Hindlimb muscle (tissue), 1 donor: ENCODE results near the gene PAFAH2. TPM values are rescaled to one million over a fixed set of nuclear protein-coding genes. Genes with fewer than 3 reads are reported as not detected.
"Not testable (repeated sequence)": the region's sequence is repeated elsewhere in the genome, so short reads cannot be mapped to it uniquely, and the experiment has no call there.

Experiments
- DNase-seq: peaks from one replicate; pipeline ENCODE4 v3.0.0-alpha.2; 2013
- polyA plus RNA-seq: library from polyadenylated mRNA; unstranded; fragments of 120-200 nt; gene quantifications from one replicate; pipeline ENCODE4 v1.2.1, GENCODE V29; 2013; ENCODE audit not compliant: insufficient read length

The PAFAH2 gene
- polyA plus RNA-seq, 1 donor = 87.9 TPM

DNA sequence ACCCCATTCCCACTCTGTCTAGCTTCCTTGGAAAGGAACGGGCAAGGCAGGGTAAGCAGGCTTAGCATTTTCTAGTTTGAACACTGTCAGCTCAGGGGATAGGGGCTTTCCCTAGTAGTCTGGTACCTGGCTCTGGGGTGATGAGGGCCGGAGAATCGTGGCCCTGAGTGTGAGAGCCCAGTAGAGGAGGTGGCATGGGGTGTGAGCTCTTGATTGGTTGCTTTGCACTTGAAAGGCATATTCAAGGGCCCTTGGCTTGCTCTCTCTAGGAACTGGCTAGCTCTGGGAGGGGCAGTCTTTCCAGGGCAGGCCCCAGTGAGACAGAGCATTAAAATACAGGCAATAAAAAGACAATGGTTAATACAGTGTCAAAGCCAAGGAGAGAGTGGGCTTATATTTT is 13.0 kb upstream of the PAFAH2 start:
- DNase-seq = no peak

DNA sequence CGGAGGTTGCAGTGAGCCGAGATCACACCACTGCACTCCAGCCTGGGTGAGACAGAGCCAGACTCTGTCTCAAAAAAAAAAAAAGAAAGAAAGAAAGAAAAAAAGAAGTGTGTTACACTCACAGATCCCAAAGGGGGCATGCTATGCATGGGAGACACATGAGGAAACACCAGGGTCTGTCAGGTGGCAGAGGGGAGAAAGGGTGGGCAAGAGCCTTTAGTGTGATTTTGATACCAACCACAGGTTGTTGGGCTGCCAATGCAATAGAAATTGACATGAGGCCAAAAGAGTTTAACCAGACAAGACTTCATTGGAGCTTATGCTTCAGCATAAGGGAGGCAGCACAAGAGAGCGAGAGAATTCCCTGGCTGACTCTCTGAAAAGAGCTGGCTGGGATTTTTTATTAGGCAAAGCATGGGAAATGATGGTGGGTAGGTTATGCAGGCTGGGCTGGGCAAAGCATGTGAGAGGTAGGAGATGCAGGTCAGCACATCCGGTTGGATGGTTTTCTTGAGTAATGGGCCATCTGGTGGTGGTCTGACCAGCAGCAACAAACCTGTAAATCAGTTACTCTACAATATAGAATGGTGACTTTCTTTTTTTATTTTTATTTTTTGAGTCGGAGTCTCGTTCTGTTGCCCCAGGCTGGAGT is 12.1 kb upstream of the PAFAH2 start:
- no peak for DNase-seq

GRCh38 chr1:26006710-26007109 is 8.8 kb upstream of the PAFAH2 start:
- no peak for DNase-seq

GRCh38 chr1:26005434-26006105 is 7.7 kb upstream of the PAFAH2 start:
- DNase-seq = peak; percentile 63

GRCh38 chr1:26003756-26004155 is 5.9 kb upstream of the PAFAH2 start:
- no peak for DNase-seq

- DNase-seq = no peak
These were observed 5.4 kb upstream of the PAFAH2 start for GRCh38 chr1:26003262-26003661.

GRCh38 chr1:25999041-25999800 is 1.4 kb upstream of the PAFAH2 start:
- no peak for DNase-seq

DNA sequence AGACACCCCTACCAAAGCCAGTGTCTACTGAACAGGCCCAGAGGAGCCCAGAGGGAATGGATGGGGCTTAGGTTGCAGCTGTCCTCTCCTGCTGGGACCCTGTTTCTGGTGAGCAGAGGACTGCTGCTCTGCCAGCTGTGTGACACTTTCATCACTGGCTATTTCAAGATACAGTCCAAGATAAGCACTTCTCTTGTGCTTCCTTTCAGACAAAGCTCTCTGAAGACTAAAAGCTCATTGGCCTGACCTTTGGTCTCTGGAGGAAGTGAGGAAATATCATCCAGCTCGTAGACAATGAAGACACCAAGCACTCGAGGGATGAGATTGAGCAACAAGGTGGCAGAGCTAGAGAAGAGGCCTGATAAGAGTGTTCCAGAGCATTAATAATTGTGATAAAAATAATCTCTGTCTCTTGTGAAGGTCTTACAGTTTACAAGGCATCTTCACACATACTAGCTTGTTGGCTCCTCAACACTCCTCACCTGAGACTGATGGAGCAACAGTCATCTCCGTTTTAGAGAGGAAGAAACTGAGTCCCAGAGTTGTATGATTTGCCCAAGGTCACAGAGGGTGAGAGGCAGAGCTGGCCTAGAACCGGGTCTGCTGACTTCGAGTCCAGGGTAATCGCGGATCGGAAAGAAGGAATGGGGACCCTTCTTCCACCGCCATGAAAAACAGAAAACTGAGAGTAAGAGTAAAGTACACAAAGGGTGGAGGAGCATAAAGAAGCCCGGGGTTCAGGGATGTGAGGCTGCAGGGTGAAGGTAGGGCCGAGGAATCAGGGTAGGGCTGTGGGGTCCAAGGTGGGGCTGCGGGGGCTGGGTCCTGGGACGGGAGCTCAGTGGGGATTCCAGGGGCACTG is 666 bp downstream of the PAFAH2 start:
- peak; percentile 42 for DNase-seq

DNA sequence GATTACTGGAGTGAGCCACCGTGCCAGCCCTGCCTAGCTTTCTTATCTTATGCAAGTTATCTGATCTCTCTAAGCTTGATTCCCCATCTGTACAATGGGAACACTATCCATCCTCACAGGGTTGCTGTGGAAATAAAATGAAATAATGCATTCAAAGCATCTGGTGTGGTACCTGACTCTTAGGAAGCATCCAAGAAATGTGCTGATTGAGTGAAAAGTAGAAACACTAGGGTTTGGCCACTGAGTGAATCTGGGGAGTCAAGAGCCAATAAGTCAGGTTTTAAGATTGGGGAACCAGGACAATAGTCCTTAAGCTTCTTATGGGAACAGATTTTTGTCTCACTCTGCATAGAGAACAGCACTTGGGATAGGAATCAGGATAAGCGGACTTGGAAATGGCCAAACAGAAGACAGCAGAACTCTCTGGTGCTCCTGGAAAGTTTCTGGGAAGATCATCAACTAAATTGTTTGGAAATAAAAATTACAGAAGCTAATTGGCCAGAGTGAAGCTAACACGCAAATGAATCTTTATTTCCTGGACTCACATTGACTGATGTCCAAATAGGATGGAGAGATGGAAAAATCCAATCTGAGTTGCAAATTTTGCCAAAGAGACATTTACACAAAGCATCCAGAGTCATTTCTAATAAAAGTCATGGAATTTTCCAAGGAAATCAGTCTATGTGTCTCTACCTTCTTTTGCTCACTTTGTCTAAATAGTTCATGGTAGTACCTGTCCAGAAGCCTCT is 3.3 kb downstream of the PAFAH2 start:
- DNase-seq = peak; percentile 65

GRCh38 chr1:25993197-25993951 is 4.5 kb downstream of the PAFAH2 start:
- DNase-seq = no peak

DNA sequence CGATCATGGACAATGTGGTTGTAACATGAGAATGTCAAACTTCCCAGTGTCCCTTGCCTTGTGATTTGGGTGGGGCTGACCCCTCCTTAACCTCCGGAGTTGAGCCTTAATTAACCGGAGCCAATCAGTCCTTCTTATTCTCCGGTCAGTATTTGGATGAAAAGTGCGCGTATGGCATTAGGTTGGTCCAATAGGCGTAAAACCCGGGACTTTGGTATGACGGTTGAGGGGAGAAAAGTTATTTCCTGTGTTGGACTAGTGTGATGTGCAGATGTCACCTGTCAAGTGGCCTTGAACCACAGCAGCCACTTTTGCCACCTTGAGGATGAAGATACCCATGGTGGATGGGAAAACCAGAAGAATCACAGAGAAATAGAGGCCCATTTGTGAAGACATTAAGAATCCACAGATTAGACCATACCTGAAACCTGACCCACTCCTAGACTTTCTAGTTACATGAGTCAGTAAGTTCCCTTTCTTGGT is 5.1 kb downstream of the PAFAH2 start:
- DNase-seq = no peak

- DNase-seq = no peak
These were observed 5.8 kb downstream of the PAFAH2 start for GRCh38 chr1:25991937-25992688.

DNA sequence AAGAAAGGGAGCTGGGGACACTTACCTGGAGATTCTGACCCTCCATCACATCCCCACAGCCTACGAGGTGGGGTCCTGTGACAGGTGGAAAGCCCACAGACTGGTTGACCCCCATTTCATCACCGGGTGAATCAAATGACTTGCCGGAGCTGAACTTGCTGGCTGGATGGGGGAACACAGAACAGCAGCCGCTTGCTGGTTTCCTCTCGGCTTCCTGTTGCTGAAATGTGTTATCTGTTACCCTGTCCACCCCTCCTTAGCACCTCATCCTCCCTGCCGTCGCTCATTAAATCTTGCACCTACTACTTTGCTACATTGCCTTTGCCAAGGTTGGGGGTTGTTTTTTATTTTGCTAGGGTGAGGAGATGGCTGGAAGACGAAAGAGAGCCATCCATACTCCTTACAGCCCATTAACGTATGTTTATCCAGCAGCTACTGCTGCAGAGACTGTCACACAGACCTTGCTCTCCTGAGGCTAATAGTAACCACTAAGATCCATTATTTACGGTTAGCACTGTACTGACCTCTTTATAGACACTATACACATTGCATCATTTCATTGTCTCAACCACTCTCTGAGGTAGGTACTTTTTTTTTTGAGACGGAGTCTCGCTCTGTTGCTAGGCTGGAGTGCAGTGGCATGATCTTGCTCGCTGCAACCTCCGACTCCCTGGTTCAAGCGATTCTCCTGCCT is 7.0 kb downstream of the PAFAH2 start:
- no peak for DNase-seq

DNA sequence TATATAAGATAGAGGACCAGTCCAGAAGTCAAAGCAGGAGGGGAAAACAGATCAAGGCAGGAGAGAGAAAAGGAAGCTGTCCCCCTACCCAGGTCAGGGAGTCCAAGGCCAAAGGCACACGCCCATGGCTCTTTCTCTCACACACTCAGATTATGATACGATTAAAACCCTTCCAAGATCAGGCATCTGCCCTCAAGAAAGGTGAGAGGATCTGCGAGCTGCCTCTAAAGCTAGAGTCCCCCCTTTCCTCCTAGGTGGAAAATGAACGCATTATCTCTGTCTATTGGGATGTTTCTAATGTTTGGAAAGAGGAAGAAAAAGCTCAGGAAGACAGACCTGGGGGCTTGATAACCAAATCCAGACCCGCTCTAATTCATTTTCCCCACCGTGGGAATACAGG is 7.6 kb downstream of the PAFAH2 start:
- no peak for DNase-seq

GRCh38 chr1:25989440-25990234 is 8.2 kb downstream of the PAFAH2 start:
- DNase-seq = no peak

DNA sequence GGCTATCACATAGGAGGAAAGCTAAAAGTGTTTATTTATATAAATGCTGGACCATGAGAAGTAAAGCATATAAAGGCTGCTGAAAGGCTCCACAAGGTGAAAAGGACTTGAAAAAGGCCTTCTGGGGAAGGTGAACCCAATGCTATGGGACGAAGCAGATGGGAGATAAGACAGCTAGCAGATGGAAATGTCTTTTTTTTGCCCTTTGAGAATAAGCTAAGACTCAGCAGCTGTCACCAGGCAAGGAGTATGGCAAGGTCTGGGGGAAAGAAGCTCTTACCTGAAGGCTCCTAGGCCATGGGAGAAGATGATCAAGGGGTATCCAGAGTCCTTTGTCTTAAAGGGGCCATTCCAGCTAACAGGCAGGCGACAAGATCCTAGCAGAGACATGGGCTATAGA is 9.9 kb downstream of the PAFAH2 start:
- DNase-seq = no peak

DNA sequence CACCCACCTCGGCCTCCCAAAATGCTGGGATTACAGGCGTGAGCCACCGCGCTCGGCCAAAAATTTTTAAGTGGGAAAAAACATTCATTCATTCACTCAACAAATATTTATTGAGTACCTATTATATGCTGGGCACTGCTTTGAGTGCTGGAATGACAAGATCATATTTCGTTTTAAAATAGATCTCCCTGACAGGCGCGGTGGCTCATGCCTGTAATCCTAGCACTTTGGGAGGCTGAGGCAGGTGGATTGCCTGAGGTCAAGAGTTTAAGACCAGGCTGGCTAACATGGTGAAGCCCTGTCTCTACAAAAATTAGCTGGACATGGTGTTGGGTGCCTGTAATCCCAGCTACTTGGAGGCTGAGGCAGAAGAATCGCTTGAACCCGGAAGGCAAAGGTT is 11.1 kb downstream of the PAFAH2 start:
- DNase-seq = not testable (repeated sequence)

GRCh38 chr1:25985670-25986069 is 12.2 kb downstream of the PAFAH2 start:
- DNase-seq = no peak

DNA sequence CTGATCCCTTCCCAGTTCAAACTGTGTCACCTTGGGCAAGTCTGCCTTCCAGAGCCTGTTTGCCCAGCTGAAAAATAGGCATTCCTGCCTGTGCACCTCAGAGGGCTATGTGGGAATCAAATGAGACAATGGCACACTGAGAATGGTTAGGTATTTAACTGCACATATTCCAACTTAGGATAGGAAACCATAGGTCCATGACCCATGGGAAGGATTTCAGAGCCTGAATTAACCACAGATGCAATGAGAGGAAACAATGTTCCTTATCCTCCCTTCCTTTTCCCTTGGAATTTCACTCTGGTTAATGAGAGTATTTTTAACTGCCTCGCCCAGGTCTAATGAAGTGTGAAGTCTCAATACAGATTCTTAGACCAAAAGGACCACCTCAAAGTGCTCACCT is 12.7 kb downstream of the PAFAH2 start:
- no peak for DNase-seq
